Measurements from ENCODE around the gene MMAB.

The MMAB gene

GRCh38 chr12:109581856-109582255 is 8.6 kb upstream of the MMAB start:
- DNase-seq: no peak

DNA sequence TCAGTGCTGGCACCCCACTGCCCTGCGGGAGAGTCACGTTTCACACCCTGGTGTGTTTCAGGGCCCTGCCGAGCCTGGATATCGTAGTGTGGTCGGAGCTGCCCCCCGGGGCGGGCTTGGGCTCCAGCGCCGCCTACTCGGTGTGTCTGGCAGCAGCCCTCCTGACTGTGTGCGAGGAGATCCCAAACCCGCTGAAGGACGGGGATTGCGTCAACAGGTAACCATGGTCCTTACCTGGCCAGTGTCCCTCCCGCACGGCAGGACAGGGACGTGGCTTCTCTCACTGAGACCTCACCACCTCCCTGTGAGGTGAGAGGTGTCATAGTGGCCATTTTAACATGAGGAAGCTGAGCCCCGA is 8.0 kb upstream of the MMAB start:
- DNase-seq: no peak

DNA sequence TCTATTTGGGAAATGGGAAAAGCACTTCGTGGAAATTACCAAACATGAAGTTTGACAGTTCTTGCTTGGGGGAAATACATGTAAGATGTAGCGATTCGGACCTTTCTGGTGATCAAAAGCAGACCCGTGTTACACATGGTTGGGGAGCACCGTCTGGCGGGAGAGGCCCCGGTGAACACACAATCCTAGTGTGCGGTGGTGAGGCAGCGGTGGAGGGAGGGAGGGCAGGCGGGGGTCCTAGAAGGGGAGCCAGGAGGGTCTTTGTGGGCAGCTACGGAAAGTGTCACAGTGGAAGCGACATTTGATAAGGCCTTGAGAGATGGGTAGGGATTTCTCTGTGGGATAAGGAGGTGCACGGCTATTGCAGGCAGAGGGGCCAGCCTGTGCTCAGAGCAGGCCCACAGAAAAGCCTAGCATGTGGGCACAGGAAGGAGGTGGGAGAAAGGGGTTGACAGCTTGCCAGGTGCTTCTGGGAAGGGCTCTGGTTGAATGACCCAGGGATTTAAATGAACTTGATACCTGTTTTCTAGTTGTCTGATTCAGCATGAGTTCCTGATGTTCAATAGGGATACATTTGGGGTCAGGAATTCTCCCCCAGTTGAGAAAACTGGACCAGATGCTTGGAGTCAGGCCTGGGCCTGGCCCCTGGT is 7.5 kb upstream of the MMAB start:
- DNase-seq: no peak

- no peak for DNase-seq
These were observed 7.0 kb upstream of the MMAB start for GRCh38 chr12:109580272-109580671.

GRCh38 chr12:109579639-109580038 is 6.3 kb upstream of the MMAB start:
- no peak for DNase-seq

- DNase-seq: no peak
These were observed 5.1 kb upstream of the MMAB start for GRCh38 chr12:109578330-109578927.

DNA sequence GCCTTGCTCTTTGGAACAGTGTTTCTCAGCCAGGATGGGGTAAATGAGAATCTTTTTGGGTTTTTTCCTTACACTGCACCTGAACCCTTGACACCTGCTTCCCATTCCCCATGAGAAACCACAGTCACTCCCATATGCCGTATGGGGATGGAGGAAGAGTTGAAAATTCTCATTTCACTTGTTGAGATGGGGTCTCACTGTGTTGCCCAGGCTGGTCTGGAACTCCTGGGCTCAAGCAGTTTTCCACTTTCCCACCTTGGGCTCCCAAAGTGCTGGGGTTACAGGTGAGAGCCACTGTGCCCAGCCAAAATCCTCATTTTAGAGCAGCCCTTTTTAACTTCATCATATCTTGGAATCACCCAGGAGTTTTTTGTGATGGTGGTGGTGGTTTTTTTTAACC is 4.0 kb upstream of the MMAB start:
- DNase-seq: no peak

DNA sequence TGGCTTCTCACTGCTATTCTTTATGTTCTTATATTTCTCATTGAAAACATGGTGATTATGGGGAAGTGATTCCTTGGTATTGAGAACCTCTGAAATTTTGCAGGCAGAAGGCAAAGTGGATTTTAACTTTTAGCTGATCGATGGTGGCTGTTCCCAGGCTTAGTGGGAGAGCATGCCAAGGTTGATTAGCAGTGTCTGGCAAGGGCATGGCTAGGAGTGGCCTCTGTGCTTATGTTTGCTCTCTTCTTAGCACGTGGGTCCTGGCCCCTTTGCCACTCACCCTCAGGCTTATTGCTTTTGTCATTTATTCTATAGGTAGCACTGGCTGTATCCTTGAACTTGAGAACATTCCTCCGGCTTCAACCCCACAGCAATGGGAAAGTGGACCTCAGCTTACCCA is 2.4 kb upstream of the MMAB start:
- DNase-seq: no peak

DNA sequence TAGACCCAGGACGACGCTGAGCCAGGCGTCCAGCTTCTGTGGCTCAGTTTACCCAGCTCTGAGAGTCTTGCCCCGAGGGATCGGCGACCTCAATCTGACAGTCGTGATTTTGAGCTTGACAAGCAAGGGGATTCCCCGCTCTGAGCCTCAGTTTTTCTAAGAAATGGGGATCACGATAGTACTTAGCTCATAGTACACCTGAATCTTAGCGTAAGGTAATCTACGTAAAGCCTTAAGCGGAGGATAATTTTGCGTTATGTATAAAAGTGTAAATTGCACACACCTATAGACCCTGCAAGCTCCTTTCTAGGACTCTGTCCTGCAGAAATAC is 575 bp upstream of the MMAB start:
- no peak for DNase-seq

DNA sequence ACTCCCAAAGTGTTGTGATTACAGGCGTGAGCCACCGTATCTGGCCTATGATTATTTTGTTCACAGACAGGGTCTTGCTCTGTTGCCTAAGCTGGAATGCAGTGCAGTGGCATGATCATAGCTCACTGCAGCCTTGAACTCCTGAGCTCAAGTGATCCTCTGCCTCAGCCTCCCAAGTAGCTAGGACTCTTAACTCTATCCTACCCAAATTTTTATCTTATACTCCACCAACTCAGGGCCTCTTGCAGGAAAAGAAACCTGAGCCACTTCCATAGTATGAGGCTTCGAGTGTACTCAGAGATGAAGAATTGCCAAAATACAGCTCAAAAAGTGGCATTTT is 828 bp downstream of the MMAB start:
- no peak for DNase-seq

DNA sequence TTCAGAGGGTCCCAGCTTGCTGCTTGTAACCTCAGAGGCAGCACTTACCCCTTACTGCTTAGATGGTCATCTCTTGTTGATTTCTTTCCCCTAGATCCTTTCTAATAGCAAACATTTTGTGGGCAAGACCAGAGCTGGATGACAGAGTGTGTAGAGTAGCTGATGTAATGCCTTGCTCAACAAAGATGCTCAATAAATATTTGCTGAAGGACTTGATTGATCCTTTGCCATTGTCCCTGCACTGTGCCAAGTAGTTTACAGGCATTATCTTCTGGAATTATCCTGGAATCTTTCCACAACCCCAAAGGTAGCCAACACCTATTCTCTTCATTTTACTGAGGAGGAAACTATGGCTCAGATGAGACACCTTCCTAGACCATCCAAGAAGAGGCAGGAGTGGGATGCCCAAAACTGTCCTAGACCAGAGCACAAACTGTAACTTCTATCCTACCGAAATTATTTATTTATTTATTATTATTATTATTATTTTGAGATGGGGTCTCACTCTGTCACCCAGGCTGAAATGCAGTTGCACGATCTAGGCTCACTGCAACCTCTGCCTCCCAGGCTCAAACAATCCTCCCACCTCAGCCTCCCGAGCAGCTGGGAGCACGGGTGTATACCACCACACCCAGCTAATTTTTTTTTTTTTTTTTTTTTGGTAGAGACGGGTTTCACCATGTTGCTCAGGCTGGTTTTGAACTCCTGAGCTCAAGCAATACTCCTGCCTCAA is 1.4 kb downstream of the MMAB start:
- no peak for DNase-seq

DNA sequence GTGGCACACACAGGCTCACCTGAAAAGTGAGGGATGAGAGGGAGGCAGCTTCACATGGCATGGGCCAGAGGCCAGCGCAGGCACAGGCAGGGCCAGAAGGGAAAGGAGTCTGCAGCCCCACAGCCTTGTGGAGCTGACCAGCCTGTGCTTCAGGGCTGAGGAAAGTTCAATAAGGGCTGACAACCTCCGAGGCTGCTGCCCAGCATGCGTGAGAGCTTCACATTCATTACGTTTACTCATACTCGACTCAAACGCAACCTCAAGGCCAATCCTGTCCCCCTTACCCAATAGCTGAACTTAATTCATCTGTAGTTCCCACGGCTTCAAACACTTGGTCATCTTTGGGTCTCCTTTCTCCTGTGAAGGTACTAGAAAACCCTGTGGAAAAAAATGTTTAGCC is 4.8 kb downstream of the MMAB start:
- DNase-seq: no peak

DNA sequence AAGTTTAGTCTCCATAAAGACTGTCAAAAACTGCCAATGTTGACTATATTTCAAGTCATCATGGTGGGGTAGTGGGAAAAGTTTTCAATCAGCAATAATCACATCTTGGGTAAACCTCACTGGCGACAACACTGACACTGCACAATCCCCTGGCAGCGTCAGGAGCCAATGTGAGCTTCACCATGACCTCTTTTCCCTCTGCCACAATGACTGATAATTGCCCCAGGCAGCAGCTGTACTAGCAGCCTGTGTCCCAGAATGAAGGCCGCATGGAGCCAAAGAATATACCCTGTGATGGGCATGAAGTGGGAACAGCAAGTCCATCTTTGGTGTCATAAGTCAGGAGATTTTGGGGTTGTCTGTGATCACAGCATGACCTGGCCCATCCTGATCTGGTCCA is 5.3 kb downstream of the MMAB start:
- DNase-seq: no peak

GRCh38 chr12:109567296-109567695 is 6.0 kb downstream of the MMAB start:
- no peak for DNase-seq

- no peak for DNase-seq
These were observed 6.9 kb downstream of the MMAB start for GRCh38 chr12:109566424-109566823.

- DNase-seq: no peak
These were observed 9.7 kb downstream of the MMAB start for GRCh38 chr12:109563291-109564284.

DNA sequence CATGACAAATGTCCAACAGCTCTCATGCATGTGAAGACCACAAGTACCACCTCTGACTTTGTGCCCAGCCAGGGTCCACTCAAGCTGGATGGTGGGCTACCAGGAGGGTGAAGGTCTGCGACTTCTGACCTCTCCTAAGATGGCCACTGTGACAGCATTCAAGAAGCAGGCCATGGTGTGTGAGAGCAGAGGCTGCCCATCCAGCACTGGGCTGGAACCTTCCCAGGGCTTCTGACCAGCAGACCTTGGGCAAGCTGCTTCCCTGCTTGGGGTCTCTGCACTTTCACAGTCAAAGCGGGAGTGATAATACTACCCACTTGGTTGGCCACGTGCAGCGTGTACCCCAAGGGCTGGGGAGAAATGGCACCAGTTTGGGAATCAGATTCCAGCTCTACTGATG is 10.4 kb downstream of the MMAB start:
- no peak for DNase-seq

- DNase-seq: no peak
These were observed 11.6 kb downstream of the MMAB start for GRCh38 chr12:109561711-109562030.

GRCh38 chr12:109560867-109561710 is 12.2 kb downstream of the MMAB start:
- no peak for DNase-seq

- DNase-seq: no peak
These were observed 13.7 kb downstream of the MMAB start for GRCh38 chr12:109559601-109560000.

- DNase-seq: no peak
These were observed 14.2 kb downstream of the MMAB start for GRCh38 chr12:109559200-109559505.

- DNase-seq: no peak
These were observed 14.7 kb downstream of the MMAB start for GRCh38 chr12:109558374-109559199.

Data from CD4-positive, alpha-beta T cell treated with Interleukin-1 beta for 1 hour (primary cell).